Astrocyte of the cerebellum (primary cell): ENCODE data around the gene CHN2.

Experiments
- DNase-seq: peaks from one replicate; pipeline ENCODE4 v3.0.0-alpha.2; 2011; ENCODE audit warnings: low read depth
- H3K4me3 ChIP-seq: 2 replicates; pipeline ENCODE4 v1.5.1; 2011; ENCODE audit warnings: mild to moderate bottlenecking, low read depth, low read length, moderate library complexity
- in situ Hi-C: cut with HindIII; loops from 2 replicates; pipeline ENCODE4 v1.10.0; 2017; ENCODE audit warnings: low sequenced_read_pairs
- TF ChIP-seq, protein P1 (sequence below): IDR thresholded peaks from 2 replicates; pipeline ENCODE4 v1.5.1; 2012; ENCODE audit warnings: low read length, low read depth, moderate library complexity, mild to moderate bottlenecking; ENCODE audit errors: missing control alignments

CHN2 gene

DNA sequence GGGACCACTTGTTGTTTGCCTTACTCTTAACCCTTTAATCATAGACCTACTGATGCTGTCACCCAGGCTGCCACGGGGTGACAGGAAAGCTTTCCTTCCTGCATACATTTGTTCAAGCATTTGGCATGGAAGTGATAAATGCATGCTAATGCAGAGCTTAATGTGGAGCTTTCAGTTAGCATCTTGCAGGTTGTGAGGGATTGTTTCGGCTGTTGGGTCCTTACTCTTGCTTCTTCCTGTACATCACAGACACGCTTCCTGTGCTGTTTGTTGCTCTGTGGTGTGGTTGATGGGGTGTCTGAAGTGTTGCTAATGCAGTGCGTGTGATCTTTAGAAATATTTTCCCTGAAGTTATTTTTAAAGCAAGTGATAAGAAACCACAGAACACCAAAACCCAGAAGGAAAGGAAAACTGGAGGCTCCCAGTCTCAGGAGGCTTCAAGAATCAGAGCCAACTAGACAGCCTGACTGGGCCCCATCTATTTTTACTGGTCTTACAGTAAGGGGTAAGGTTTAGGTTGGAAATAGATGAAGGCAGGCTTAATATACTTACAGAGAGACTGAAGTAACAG is 143.1 kb downstream of the CHN2 start:
- TF ChIP-seq, protein P1, sequence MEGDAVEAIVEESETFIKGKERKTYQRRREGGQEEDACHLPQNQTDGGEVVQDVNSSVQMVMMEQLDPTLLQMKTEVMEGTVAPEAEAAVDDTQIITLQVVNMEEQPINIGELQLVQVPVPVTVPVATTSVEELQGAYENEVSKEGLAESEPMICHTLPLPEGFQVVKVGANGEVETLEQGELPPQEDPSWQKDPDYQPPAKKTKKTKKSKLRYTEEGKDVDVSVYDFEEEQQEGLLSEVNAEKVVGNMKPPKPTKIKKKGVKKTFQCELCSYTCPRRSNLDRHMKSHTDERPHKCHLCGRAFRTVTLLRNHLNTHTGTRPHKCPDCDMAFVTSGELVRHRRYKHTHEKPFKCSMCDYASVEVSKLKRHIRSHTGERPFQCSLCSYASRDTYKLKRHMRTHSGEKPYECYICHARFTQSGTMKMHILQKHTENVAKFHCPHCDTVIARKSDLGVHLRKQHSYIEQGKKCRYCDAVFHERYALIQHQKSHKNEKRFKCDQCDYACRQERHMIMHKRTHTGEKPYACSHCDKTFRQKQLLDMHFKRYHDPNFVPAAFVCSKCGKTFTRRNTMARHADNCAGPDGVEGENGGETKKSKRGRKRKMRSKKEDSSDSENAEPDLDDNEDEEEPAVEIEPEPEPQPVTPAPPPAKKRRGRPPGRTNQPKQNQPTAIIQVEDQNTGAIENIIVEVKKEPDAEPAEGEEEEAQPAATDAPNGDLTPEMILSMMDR = no peak
- H3K4me3 ChIP-seq = no peak overlapping the region
- in situ Hi-C loops = no loop called here
- no peak for DNase-seq

GRCh38 chr7:29340696-29341095 is 146.1 kb downstream of the CHN2 start:
- H3K4me3 ChIP-seq = no peak overlapping the region
- TF ChIP-seq, protein P1 = no peak
- in situ Hi-C loops = no loop called here
- DNase-seq = no peak

DNA sequence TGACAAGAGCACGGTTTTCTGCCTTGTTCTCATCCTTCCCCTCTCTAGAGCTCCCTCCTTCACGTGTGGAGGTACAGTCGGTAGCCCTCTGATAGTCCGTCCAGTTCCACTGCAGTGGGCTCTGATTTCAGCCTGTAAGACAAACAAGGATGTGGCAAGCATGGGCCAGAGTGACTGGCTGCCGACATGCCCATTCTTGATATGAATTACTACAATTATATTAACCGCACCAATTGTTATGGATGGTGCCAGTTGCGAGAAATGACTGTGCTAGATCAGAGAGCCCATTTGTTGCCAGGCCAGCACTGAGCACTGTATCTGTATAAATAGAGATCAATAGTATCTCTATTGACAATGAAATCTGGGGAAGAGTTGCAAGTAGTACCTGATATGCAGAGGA is 146.6 kb downstream of the CHN2 start:
- DNase-seq = no peak
- H3K4me3 ChIP-seq = no peak overlapping the region
- TF ChIP-seq, protein P1 = no peak
- in situ Hi-C loops = no loop called here

GRCh38 chr7:29342761-29343160 is 148.2 kb downstream of the CHN2 start:
- no peak overlapping the region for H3K4me3 ChIP-seq
- TF ChIP-seq, protein P1 = no peak
- in situ Hi-C loops = no loop called here
- DNase-seq = peak; percentile 13

GRCh38 chr7:29343399-29343798 is 148.8 kb downstream of the CHN2 start:
- in situ Hi-C loops = no loop called here
- no peak overlapping the region for H3K4me3 ChIP-seq
- TF ChIP-seq, protein P1 = no peak
- DNase-seq = no peak

DNA sequence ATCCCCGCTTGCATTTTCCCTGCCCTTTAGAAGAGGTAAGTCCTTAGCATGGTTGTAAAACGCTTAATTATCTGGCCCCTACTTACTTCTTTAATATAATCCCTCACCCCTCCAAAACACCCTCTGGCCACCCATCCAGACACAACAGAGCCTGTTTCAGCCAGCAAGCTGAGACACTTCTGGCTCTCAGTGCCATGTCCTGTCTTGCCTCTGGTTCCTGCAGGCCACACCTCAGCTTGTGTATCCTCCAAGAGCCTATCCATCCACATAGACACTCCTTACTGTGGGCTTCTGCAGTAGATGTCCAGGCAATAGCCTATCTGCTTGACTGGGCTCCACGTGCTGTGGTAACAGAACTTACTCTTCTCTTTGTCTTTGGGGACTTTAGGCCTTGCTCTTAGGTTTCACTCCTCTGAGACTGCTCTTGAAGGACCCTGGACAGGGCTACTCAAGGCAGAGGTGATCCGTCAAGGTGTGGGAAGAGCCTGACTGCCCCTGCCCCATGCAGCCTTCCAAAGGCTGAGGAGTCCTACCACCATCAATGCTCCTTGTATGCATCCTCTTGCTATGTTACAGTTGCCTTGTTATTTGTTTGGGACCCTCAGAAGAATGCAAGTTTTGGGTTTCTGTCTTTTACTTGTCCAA is 149.9 kb downstream of the CHN2 start:
- DNase-seq = no peak
- no peak overlapping the region for H3K4me3 ChIP-seq
- in situ Hi-C loops = no loop called here
- TF ChIP-seq, protein P1 = no peak
